G401 (cell line): ENCODE measurements around the gene MT1M. TPM values are rescaled to one million over a fixed set of nuclear protein-coding genes. Genes with fewer than 3 reads are reported as not detected.
"Not testable (repeated sequence)": the region's sequence is repeated elsewhere in the genome, so short reads cannot be mapped to it uniquely, and the experiment has no call there.

Experiments
- DNase-seq: peaks from one replicate; pipeline ENCODE4 v3.0.0-alpha.2; 2015; ENCODE audit warnings: low spot score
- in situ Hi-C: cut with HindIII; loops from 2 replicates; pipeline ENCODE4 v1.10.0; 2016; ENCODE audit warnings: low sequenced_read_pairs, mixed read lengths
- total RNA-seq: library from RNA; depleted of rRNA; stranded (reverse); fragments of >200 nt; shearing (Covaris generic); gene quantifications from 2 replicates; pipeline ENCODE4 v1.2.3, GENCODE V29; 2014; rRNA removed

The MT1M gene
- not detected in 2 replicates for total RNA-seq

- DNase-seq, result no peak
- in situ Hi-C loops, result no loop called here
These were observed at the start of gene MT1M for GRCh38 chr16:56632156-56632847. Gene MT1M, plus strand, starts transcription at chr16:56632659. Its CDS starts 73 bp downstream, at chr16:56632732.

- in situ Hi-C loops, DNase-seq: not testable (repeated sequence)
These were observed 49.5 kb upstream of the MT1M start for GRCh38 chr16:56582911-56583310.

GRCh38 chr16:56583351-56584168, 48.9 kb upstream of the MT1M start:
- in situ Hi-C loops, result no loop called here

DNA sequence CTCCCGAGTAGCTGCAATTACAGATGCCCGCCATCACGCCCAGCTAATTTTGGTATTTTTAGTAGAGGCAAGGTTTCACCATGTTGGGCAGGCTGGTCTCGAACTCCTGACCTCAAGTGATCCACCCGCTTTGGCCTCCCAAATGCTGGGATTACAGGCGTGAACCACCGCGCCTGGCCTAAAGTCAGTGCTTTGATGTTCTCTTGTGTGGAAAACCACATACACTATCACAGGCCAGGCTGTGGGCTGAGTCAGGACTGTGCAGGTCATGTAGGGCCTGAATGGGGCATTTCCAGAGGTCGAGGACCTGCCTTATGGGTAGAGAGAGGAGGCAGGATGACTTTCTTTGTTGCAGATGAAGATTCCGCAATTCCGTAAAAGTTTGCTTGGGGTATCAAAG, 48.2 kb upstream of the MT1M start:
- DNase-seq, result no peak
- in situ Hi-C loops, result no loop called here

More at GRCh38 chr16:56583351-56584168, 48.9 kb upstream of the MT1M start:
- DNase-seq, result no peak

GRCh38 chr16:56588781-56589140, 43.7 kb upstream of the MT1M start:
- in situ Hi-C loops, result no loop called here

GRCh38 chr16:56589141-56590039, 43.1 kb upstream of the MT1M start, which contains the start of gene MT3:
Gene MT3, plus strand, starts transcription at chr16:56589528. Its CDS starts 63 bp downstream, at chr16:56589591.
- peak; percentile 80 for DNase-seq
- in situ Hi-C loops, result no loop called here

More at GRCh38 chr16:56588781-56589140, 43.7 kb upstream of the MT1M start:
- no peak for DNase-seq

DNA sequence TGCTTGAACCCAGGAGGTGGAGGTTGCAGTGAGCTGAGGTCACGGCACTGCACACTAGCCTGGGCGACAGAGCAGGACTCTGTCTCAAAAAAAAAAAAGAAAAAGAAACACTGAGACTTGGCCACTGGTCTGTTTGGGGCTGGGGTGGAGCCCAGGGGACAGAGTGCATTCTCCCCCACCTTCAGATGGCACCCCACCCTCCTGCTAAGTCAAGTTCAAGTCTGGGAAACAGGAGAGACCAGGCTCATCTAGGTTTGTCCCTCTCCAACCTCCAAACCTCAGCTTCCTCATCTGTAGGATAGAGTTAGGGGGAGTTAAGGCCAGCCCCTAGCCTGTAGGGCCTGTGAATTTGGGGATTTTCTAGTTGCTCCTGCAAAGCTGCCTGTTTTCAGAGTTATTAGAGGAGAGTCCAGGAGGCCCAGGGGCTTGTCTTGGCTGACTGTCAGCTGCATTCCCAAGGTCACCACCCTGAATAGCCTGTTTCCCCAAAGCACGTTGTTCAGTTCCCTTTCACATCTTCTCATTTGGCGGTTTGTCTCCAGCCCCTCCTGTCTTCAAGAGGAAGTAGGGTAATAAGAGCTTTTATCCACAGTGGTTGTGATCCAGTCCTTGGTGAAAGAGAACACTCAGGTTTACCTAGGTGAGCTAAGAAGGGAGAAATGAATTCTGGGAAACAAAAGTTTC, 40.9 kb upstream of the MT1M start:
- in situ Hi-C loops, result no loop called here

DNA sequence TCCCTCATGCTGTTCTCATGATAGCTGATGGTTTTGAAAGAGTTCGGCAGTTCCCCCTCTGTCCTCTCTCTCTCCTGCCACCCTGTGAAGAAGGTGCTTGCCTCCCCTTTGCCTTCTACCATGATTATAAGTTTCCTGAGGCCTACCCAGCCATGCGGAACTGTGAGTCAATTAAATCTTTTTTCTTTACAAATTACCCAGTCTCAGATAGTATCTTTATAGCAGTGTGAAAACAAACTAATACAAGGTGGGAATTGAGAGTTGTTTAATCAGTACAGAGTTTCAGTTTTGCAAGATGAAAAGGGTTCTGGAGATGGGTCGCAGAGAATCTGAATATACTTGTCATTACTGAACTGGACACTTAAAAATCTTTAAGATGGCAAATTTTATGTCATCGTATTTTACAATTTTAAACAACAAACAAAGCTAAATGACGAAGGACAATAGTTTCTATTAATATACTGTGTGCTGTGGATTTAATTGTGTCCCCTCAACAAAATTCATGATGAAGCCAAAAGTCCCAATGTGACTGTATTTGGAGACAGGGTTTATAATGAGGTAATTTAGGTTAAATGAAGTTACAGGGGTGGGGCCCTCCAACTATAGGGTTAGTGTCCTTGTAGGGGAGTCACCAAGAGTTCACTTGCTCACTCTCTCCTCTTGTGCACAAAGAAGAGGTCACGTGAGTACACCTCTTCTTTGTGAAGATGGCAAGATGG, 38.7 kb upstream of the MT1M start:
- in situ Hi-C loops, result no loop called here
- DNase-seq, result no peak

More for the DNA sequence above, 40.9 kb upstream of the MT1M start:
- DNase-seq, result no peak

DNA sequence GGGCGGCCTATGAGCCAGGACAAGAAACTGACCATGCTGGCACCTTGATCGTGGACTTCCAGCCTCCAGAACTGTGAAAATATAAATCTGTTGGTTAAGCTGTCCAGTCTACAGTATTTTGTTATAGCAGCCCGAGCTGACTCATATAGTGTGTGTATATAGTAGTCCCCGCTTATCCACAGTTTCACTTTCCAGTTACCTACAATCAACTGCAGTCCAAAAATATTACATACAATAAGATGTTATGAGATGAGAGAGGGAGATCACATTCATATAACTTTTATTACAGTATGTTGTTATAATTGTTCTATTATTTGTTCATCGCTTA, 38.2 kb upstream of the MT1M start:
- DNase-seq, result no peak
- in situ Hi-C loops, result no loop called here

- peak; percentile 89 for DNase-seq
- in situ Hi-C loops, result no loop called here
These were observed 32.0 kb upstream of the MT1M start for GRCh38 chr16:56600398-56600999.

- in situ Hi-C loops, result no loop called here
- DNase-seq, result peak; percentile 65
These were observed 31.1 kb upstream of the MT1M start for GRCh38 chr16:56601325-56601724.

- in situ Hi-C loops, result no loop called here
- DNase-seq, result peak; percentile 66
These were observed 28.9 kb upstream of the MT1M start for GRCh38 chr16:56603589-56603988.

DNA sequence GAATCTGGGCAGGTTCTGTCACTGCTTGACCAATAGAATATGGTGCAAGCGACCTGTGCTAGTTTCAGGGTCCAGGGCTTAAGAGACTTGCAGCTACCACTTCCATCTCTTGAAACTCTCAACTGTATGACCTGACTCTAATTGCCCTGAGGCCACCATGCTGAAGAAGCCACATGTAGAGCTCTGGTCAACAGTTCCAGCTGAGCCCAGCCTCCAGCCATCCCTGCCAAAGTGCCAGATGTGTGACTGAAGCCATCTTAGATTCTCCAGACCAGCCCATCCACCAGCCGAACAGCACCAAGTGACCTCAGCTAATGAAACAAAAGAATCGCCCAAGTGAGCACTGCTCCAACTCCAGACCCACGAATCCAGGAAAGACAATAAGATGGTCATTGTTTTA, 27.5 kb upstream of the MT1M start:
- no peak for DNase-seq
- in situ Hi-C loops, result no loop called here

DNA sequence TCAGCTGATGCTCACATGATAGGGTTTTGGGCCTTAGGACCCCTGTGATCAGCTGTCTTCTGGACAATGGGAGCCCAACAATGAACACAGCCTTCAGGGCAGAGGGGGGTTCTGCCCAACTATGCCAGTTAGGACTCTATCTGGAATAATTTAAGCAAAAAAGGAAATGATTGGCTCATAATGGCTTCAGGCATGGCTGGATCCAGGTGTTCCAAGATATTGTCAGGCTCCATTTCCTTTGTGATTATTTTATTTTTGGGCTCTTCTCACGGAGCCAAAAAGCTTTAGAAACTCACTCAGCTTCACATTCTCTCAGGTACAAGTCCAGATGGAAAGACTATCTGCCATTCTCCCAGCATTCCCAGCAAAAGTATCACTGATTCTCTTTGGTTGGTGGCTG, 27.0 kb upstream of the MT1M start:
- no peak for DNase-seq
- in situ Hi-C loops, result no loop called here

DNA sequence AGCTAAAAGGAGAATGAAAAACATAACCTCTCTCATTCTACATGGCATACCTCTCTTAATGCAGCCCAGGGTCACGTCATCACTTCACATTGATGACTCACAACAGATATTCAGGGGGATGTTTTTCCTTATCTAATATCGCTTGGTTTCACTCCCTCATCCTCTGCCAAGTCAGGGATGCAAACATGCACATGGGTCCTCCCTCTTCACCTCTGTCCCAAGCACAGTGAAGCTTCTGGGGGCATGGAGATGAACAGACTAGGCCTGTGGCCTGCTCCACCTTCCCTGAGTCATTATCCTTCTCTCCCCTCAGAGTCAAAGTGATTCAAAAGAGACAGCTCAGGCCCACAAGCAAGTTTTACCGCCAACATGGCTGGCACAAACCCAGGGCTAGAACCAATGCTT, 26.4 kb upstream of the MT1M start:
- no peak for DNase-seq
- in situ Hi-C loops, result no loop called here

- in situ Hi-C loops, result no loop called here
- DNase-seq, result no peak
These were observed 25.9 kb upstream of the MT1M start for GRCh38 chr16:56606476-56607108.

DNA sequence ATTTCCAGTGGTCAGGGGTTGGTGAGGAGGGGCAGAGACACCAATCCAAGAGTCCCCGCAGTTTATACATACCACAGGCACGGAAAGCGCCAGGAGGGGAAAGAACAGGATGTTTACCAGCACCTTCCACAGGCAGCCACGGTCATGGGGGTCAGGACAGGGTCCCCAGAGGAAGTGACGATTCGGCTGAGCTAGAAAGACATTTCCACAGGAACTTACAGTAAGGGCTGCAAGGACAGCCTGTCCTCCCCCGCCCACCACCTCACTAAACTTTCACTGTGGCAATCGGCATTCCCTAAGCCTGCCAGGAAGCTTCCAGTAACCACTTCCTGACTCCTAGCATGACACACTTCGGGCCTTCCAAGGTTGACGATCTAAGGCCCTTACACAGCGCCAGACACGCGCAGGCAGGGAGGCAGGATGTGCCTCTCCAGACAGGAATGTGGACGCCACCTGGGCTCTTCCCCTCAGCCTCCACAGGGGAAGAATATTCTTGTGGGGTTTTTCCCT, 25.3 kb upstream of the MT1M start:
- in situ Hi-C loops, result no loop called here
- no peak for DNase-seq
